CD4-positive, alpha-beta T cell treated with Interferon alpha-2 for 1 hour (primary cell): Measurements from ENCODE around the gene DLGAP1.
"Not testable (repeated sequence)": the region's sequence is repeated elsewhere in the genome, so short reads cannot be mapped to it uniquely, and the experiment has no call there.

Experiments
- DNase-seq, 2 donors: peaks; one replicate each; pipeline ENCODE4 v3.0.0-alpha.2; 2020 to 2022

The DLGAP1 gene

GRCh38 chr18:4384932-4385331, 70.2 kb downstream of the DLGAP1 start:
- DNase-seq = no peak

- no peak for DNase-seq
These were observed 80.5 kb downstream of the DLGAP1 start for GRCh38 chr18:4374564-4374963.

- DNase-seq = no peak
These were observed 85.4 kb downstream of the DLGAP1 start for GRCh38 chr18:4369705-4370104.

- no peak for DNase-seq
These were observed 94.8 kb downstream of the DLGAP1 start for GRCh38 chr18:4360221-4360715.

GRCh38 chr18:4358618-4359017, 96.5 kb downstream of the DLGAP1 start:
- no peak for DNase-seq

GRCh38 chr18:4357579-4357978, 97.5 kb downstream of the DLGAP1 start:
- no peak for DNase-seq

GRCh38 chr18:4356929-4357328, 98.2 kb downstream of the DLGAP1 start:
- DNase-seq = no peak

GRCh38 chr18:4353853-4354418, 101.2 kb downstream of the DLGAP1 start:
- DNase-seq = no peak

- no peak for DNase-seq
These were observed 102.2 kb downstream of the DLGAP1 start for GRCh38 chr18:4352746-4353551.

- no peak for DNase-seq
These were observed 104.1 kb downstream of the DLGAP1 start for GRCh38 chr18:4351005-4351404.

GRCh38 chr18:4335386-4335785, 119.7 kb downstream of the DLGAP1 start:
- no peak for DNase-seq

GRCh38 chr18:4333043-4333442, 122.1 kb downstream of the DLGAP1 start:
- DNase-seq = no peak

- DNase-seq = no peak
These were observed 135.1 kb downstream of the DLGAP1 start for GRCh38 chr18:4319738-4320677.

GRCh38 chr18:4318311-4318710, 136.8 kb downstream of the DLGAP1 start:
- no peak for DNase-seq

GRCh38 chr18:4311945-4312344, 143.2 kb downstream of the DLGAP1 start:
- not testable (repeated sequence) for DNase-seq

GRCh38 chr18:4311136-4311535, 144.0 kb downstream of the DLGAP1 start:
- no peak for DNase-seq

- no peak for DNase-seq
These were observed 145.9 kb downstream of the DLGAP1 start for GRCh38 chr18:4309227-4309626.

- no peak for DNase-seq
These were observed 146.5 kb downstream of the DLGAP1 start for GRCh38 chr18:4308576-4308975.

GRCh38 chr18:4299395-4299794, 155.7 kb downstream of the DLGAP1 start:
- no peak for DNase-seq

- DNase-seq = no peak
These were observed 161.8 kb downstream of the DLGAP1 start for GRCh38 chr18:4293337-4293736.

GRCh38 chr18:4292696-4293095, 162.4 kb downstream of the DLGAP1 start:
- no peak for DNase-seq

GRCh38 chr18:4287340-4287739, 167.8 kb downstream of the DLGAP1 start:
- not testable (repeated sequence) for DNase-seq

GRCh38 chr18:4286256-4286655, 168.9 kb downstream of the DLGAP1 start:
- no peak for DNase-seq
